Measurements from ENCODE around the gene THSD4.

DNA sequence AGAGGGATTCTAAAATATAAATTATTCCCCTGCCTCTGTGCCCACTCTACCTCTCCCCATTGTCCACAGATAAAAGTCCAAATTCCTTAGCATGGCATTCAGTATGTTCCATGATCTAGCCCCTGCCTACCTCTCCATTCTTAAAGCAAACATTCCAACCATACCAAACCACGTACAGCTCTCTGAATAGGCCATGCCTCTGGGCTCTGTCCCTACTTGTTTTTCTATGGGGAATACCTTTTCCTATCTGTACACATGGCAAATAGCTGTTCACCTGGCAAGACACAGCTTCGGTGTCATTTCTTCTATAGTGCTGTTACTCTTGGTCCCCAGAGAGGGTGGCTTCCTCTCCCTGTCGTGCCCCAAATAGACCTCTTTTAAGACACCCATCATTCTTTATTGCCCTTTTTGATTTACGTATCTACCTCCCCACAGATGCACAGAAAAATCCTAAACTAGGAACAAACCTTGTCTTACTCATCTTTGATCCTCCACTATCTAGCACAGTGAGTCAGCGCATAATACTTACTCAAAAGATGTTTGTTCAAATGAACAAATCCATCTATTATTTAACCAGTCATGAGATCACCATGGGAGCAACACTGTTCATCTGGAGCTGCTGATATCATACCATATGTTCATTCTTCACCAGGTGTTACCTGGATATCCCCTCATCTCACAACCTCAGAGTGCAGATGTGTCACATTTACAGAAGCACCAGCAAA, 329.8 kb downstream of the THSD4 start:
- TF ChIP-seq, protein P1, sequence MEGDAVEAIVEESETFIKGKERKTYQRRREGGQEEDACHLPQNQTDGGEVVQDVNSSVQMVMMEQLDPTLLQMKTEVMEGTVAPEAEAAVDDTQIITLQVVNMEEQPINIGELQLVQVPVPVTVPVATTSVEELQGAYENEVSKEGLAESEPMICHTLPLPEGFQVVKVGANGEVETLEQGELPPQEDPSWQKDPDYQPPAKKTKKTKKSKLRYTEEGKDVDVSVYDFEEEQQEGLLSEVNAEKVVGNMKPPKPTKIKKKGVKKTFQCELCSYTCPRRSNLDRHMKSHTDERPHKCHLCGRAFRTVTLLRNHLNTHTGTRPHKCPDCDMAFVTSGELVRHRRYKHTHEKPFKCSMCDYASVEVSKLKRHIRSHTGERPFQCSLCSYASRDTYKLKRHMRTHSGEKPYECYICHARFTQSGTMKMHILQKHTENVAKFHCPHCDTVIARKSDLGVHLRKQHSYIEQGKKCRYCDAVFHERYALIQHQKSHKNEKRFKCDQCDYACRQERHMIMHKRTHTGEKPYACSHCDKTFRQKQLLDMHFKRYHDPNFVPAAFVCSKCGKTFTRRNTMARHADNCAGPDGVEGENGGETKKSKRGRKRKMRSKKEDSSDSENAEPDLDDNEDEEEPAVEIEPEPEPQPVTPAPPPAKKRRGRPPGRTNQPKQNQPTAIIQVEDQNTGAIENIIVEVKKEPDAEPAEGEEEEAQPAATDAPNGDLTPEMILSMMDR (IDR thresholded peaks at IDR 0.05; ENCODE audit: low read depth, low read length, poor library complexity, severe bottlenecking), result no peak
- TF ChIP-seq EZH2phosphoT487 (IDR thresholded peaks at IDR 0.05; ENCODE audit: borderline replicate concordance, low read length), result no peak
